ENCODE measurements around the gene TRAPPC6A.
A peak's percentile ranks its signal among the peaks of the same experiment; 100 is the strongest.

The TRAPPC6A gene

DNA sequence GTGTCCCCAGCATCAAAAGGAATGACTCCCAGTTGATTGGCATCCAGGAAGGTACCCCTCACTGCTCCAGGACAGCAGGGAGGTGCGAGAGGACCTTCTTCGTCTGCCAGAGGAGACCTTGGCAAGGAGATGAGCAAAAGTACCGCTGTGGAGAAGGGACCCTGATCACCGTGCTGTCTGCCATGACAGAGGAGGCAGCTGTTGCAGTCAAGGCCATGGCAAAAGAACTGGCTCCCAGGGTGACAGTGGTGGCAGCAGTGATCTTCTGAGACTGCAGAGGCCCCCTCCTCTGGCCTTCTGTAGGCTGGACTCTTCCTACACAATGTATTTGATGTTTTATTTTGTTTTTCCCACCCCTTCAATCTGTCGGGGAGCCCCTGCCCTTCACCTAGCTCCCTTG is 49.2 kb downstream of the TRAPPC6A start:
- TF ChIP-seq TCF12 (IDR thresholded peaks at IDR 0.05; ENCODE audit: low read depth) (no peak), CEBPB (IDR thresholded peaks at IDR 0.05) (no peak), ZBTB7A (IDR thresholded peaks at IDR 0.05; ENCODE audit: low read depth) (no peak)

- TF ChIP-seq TCF12 (IDR thresholded peaks at IDR 0.05; ENCODE audit: low read depth) (no peak), EP300 (IDR thresholded peaks at IDR 0.05; ENCODE audit: borderline replicate concordance) (no peak), MAX (IDR thresholded peaks at IDR 0.05) (no peak), EGR1 (IDR thresholded peaks at IDR 0.05) (no peak), TAF1 (IDR thresholded peaks at IDR 0.05; ENCODE audit: low read depth) (no peak), REST (IDR thresholded peaks at IDR 0.05; ENCODE audit: low read depth) (no peak), FOXM1 (IDR thresholded peaks at IDR 0.05; ENCODE audit: borderline replicate concordance, low read depth) (no peak), YY1 (IDR thresholded peaks at IDR 0.05; ENCODE audit: low read depth) (no peak), RAD21 (IDR thresholded peaks at IDR 0.05; ENCODE audit: low read depth) (no peak), CREB1 (IDR thresholded peaks at IDR 0.05; ENCODE audit: low read depth) (no peak), ZBTB7A (IDR thresholded peaks at IDR 0.05; ENCODE audit: low read depth) (no peak), CEBPB (IDR thresholded peaks at IDR 0.05) (no peak), NFIC (IDR thresholded peaks at IDR 0.05) (no peak), TEAD4 (IDR thresholded peaks at IDR 0.05) (no peak)
- TF ChIP-seq, protein P1, sequence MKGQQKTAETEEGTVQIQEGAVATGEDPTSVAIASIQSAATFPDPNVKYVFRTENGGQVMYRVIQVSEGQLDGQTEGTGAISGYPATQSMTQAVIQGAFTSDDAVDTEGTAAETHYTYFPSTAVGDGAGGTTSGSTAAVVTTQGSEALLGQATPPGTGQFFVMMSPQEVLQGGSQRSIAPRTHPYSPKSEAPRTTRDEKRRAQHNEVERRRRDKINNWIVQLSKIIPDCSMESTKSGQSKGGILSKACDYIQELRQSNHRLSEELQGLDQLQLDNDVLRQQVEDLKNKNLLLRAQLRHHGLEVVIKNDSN (IDR thresholded peaks at IDR 0.05): no peak
These were observed 49.9 kb downstream of the TRAPPC6A start for GRCh38 chr19:45128146-45128545.

- TF ChIP-seq REST (IDR thresholded peaks at IDR 0.05; ENCODE audit: low read depth): no peak
- TF ChIP-seq TEAD4 (IDR thresholded peaks at IDR 0.05): no peak
- no peak for TF ChIP-seq RAD21 (IDR thresholded peaks at IDR 0.05; ENCODE audit: low read depth)
- no peak for TF ChIP-seq YY1 (IDR thresholded peaks at IDR 0.05; ENCODE audit: low read depth)
- TF ChIP-seq NFIC (IDR thresholded peaks at IDR 0.05): no peak
- TF ChIP-seq CREB1 (IDR thresholded peaks at IDR 0.05; ENCODE audit: low read depth): no peak
These were observed 51.4 kb downstream of the TRAPPC6A start for GRCh38 chr19:45126654-45127053.

- TF ChIP-seq ZBTB7A (IDR thresholded peaks at IDR 0.05; ENCODE audit: low read depth) (no peak), RAD21 (IDR thresholded peaks at IDR 0.05; ENCODE audit: low read depth) (peak; percentile 73), MAX (IDR thresholded peaks at IDR 0.05) (peak; percentile 69; the same call in 1 of the 2 replicates), NFIC (IDR thresholded peaks at IDR 0.05) (no peak)
These were observed 52.0 kb downstream of the TRAPPC6A start for GRCh38 chr19:45125975-45126493.

- no peak for TF ChIP-seq RAD21 (IDR thresholded peaks at IDR 0.05; ENCODE audit: low read depth)
- no peak for TF ChIP-seq FOXM1 (IDR thresholded peaks at IDR 0.05; ENCODE audit: borderline replicate concordance, low read depth)
- TF ChIP-seq TEAD4 (IDR thresholded peaks at IDR 0.05): no peak
- no peak for TF ChIP-seq CEBPB (IDR thresholded peaks at IDR 0.05)
- no peak for TF ChIP-seq EP300 (IDR thresholded peaks at IDR 0.05; ENCODE audit: borderline replicate concordance)
- no peak for TF ChIP-seq TCF12 (IDR thresholded peaks at IDR 0.05; ENCODE audit: low read depth)
- no peak for TF ChIP-seq MAX (IDR thresholded peaks at IDR 0.05)
- no peak for TF ChIP-seq NFIC (IDR thresholded peaks at IDR 0.05)
- no peak for TF ChIP-seq TAF1 (IDR thresholded peaks at IDR 0.05; ENCODE audit: low read depth)
- no peak for TF ChIP-seq CREB1 (IDR thresholded peaks at IDR 0.05; ENCODE audit: low read depth)
- TF ChIP-seq YY1 (IDR thresholded peaks at IDR 0.05; ENCODE audit: low read depth): no peak
- TF ChIP-seq REST (IDR thresholded peaks at IDR 0.05; ENCODE audit: low read depth): no peak
- TF ChIP-seq ZBTB7A (IDR thresholded peaks at IDR 0.05; ENCODE audit: low read depth): no peak
- no peak for TF ChIP-seq EGR1 (IDR thresholded peaks at IDR 0.05)
- TF ChIP-seq, protein P1 (IDR thresholded peaks at IDR 0.05): no peak
These were observed 52.7 kb downstream of the TRAPPC6A start for GRCh38 chr19:45125360-45125759.
